LNCaP clone FGC (cell line): ENCODE measurements around the gene ZNF860.
"Not testable (repeated sequence)": the region's sequence is repeated elsewhere in the genome, so short reads cannot be mapped to it uniquely, and the experiment has no call there.

Experiments used
- DNase-seq: peaks from one replicate; pipeline ENCODE4 v3.0.0-alpha.2; 2011; ENCODE audit warnings: low read depth
- H3K4me3 ChIP-seq: 2 replicates; pipeline ENCODE4 v1.5.1; 2011; ENCODE audit warnings: mild to moderate bottlenecking, low read depth, low read length, control low read depth
- CTCF ChIP-seq: IDR thresholded peaks from 2 replicates; pipeline ENCODE4 v1.5.1; 2012; ENCODE audit warnings: mild to moderate bottlenecking; ENCODE audit not compliant: control insufficient read depth, insufficient read depth; ENCODE audit errors: extremely low read depth

ZNF860 gene

DNA sequence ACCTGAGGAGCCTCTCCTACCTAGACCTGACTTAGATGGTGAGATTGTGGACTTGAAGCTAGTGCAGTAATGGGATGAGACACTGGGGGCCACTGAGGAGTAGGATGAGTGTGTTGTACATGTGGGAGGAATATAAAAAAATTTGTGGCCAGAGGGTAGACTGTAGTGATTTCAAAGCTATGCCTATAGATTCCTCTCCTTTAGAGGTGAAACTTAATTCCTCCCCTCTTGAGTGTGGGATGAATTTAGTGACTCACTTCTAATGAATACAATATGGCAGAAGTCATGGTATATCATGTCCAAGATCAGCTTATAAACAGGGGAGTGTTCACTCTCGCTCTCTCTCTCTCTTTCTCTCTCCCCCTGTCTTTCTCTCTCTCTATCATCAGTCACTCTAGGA, 6.7 kb downstream of the ZNF860 start:
- H3K4me3 ChIP-seq: no peak overlapping the region
- DNase-seq: no peak
- TF ChIP-seq CTCF: no peak

GRCh38 chr3:31992995-31993394, 11.4 kb downstream of the ZNF860 start:
- not testable (repeated sequence) for DNase-seq, H3K4me3 ChIP-seq

DNA sequence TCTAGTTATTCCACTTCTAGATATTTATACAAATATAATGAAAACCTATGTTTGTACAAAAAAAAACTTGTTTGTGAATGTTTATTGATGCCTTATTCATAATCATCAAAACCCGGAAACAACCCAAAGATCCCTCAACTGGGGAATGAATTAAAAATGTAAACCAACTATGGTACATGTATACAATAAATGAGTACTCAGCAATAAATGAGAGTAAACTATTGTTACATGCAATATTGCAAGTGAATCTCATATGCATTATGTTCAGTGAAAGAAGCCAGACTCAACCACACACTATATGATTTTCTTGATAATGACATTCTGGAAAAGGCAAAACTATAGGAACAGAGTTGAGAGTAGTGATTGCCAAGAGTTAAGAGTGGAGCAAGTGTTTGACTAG, 12.3 kb downstream of the ZNF860 start:
- no peak for TF ChIP-seq CTCF
- H3K4me3 ChIP-seq: no peak overlapping the region

DNA sequence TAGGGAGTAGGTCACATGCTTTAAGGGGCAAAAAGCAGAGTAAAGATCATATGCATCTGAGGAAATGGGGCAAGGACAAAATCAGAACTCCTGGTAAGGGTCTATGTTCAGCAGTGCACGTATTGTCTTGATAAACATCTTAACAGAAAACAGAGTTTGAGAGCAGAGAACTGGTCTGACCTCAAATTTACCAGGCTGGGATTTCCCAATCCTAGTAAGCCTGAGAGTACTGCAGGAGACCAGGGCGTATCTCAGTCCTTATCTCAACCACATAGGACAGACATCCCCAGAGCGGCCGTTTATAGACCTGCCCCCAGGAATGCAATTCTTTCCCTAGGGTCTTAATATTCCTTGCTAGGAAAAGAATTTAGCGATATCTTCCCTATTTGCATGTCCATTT, 13.5 kb downstream of the ZNF860 start:
- H3K4me3 ChIP-seq, DNase-seq: not testable (repeated sequence)

More for the DNA sequence above, 12.3 kb downstream of the ZNF860 start:
- DNase-seq: no peak

GRCh38 chr3:31996195-31996594, 14.6 kb downstream of the ZNF860 start:
- no peak for TF ChIP-seq CTCF
- no peak overlapping the region for H3K4me3 ChIP-seq
- no peak for DNase-seq

- no peak for TF ChIP-seq CTCF
- no peak overlapping the region for H3K4me3 ChIP-seq
- no peak for DNase-seq
Measured at GRCh38 chr3:31997500-31997899, 15.9 kb downstream of the ZNF860 start.

- no peak overlapping the region for H3K4me3 ChIP-seq
- DNase-seq: no peak
- no peak for TF ChIP-seq CTCF
Measured at GRCh38 chr3:31999907-32000439, 18.4 kb downstream of the ZNF860 start.

GRCh38 chr3:32000877-32001276, 19.3 kb downstream of the ZNF860 start:
- no peak overlapping the region for H3K4me3 ChIP-seq
- no peak for TF ChIP-seq CTCF
- DNase-seq: no peak
